AG04449 (cell line): Measurements from ENCODE around the gene NCAM2.

Experiments
- CTCF ChIA-PET: fragments of 350-600 bp; formaldehyde crosslinking; extraction: SDS; loops from one replicate; lab custom pipeline; 2021; ENCODE audit warnings: antibody characterized with exemption; lab: Yijun Ruan, JAX
- POLR2A ChIA-PET: fragments of 400-600, 350-600 bp; formaldehyde crosslinking; extraction: SDS; loops from one replicate; lab custom pipeline; 2020; ENCODE audit warnings: antibody characterized with exemption, inconsistent platforms; lab: Yijun Ruan, JAX
- DNase-seq: peaks from one replicate; pipeline ENCODE4 v3.0.0-alpha.2; 2010; ENCODE audit warnings: low read depth, low spot score
- H3K4me3 ChIP-seq: 2 replicates; pipeline ENCODE4 v1.5.1; 2011; ENCODE audit warnings: low read depth, mild to moderate bottlenecking, control low read depth, low read length
- CTCF ChIP-seq: IDR thresholded peaks from one replicate; pipeline ENCODE4 v1.5.1; 2011; ENCODE audit warnings: mild to moderate bottlenecking, moderate library complexity, low read length, control low read depth, inconsistent platforms; ENCODE audit not compliant: insufficient read depth; ENCODE audit errors: missing control alignments

NCAM2 gene

GRCh38 chr21:21076051-21076450, 77.8 kb downstream of the NCAM2 start:
- ChIA-PET POLR2A (no interaction called here), CTCF (interaction anchor here (1.1 kb wide), 1 partner anchor 12 kb away, joined by 3 read pairs; no protein-coding TSS in a partner anchor)
- no peak for TF ChIP-seq CTCF
- no peak for DNase-seq
- H3K4me3 ChIP-seq: no peak overlapping the region

- CTCF ChIA-PET: interaction anchor here (0.7 to 1.1 kb wide), 2 partner anchors 13 to 25 kb away, joined by 3 read pairs; no protein-coding TSS in a partner anchor
- POLR2A ChIA-PET: no interaction called here
- no peak for DNase-seq
- no peak overlapping the region for H3K4me3 ChIP-seq
- TF ChIP-seq CTCF: no peak
Observed at GRCh38 chr21:21076491-21076890, 78.3 kb downstream of the NCAM2 start.

- H3K4me3 ChIP-seq: no peak overlapping the region
- ChIA-PET CTCF (no interaction called here), POLR2A (no interaction called here)
- TF ChIP-seq CTCF: no peak
- no peak for DNase-seq
Observed at GRCh38 chr21:21079646-21080045, 81.4 kb downstream of the NCAM2 start.

GRCh38 chr21:21084179-21084578, 86.0 kb downstream of the NCAM2 start:
- no peak for TF ChIP-seq CTCF
- CTCF ChIA-PET: no interaction called here
- peak; percentile 59 for DNase-seq
- POLR2A ChIA-PET: no interaction called here
- no peak overlapping the region for H3K4me3 ChIP-seq

GRCh38 chr21:21085206-21085605, 87.0 kb downstream of the NCAM2 start:
- TF ChIP-seq CTCF: no peak
- ChIA-PET CTCF (no interaction called here), POLR2A (no interaction called here)
- H3K4me3 ChIP-seq: no peak overlapping the region
- no peak for DNase-seq

GRCh38 chr21:21096956-21097355, 98.7 kb downstream of the NCAM2 start:
- CTCF ChIA-PET: interaction anchor here (1.2 to 5.2 kb wide), 2 partner anchors 9 to 98 kb away, joined by 4 to 44 read pairs; partner anchors contain the start of gene NCAM2
- POLR2A ChIA-PET: no interaction called here
- no peak overlapping the region for H3K4me3 ChIP-seq
- no peak for TF ChIP-seq CTCF
- no peak for DNase-seq
